PC-9 (cell line): ENCODE data around the gene PDE11A. TPM values are rescaled to one million over a fixed set of nuclear protein-coding genes. Genes with fewer than 3 reads are reported as not detected.
A peak's percentile ranks its signal among the peaks of the same experiment; 100 is the strongest.

Experiments
- BruUV-seq: library from RNA; stranded (reverse); fragments of 400-500 nt; replicated peaks from 2 replicates; lab custom pipeline; 2021; lab: Mats Ljungman, UMichigan
- CTCF ChIA-PET: fragments of 300-600 bp; sonication (Branson Sonifier 250); formaldehyde crosslinking; loops from one replicate; lab custom pipeline; 2022; ENCODE audit warnings: antibody characterized with exemption; lab: Charles Lee
- POLR2A ChIA-PET: fragments of 300-600 bp; sonication (Branson Sonifier 250); formaldehyde crosslinking; loops from one replicate; lab custom pipeline; 2022; ENCODE audit warnings: antibody characterized with exemption; ENCODE audit not compliant: unreplicated experiment; lab: Charles Lee
- DNase-seq, 2 experiments: peaks; one replicate each; pipeline versions ENCODE4 v3.0.0 to v3.0.0-alpha.2; 2015 to 2022; ENCODE audit warnings: mixed read lengths in 1 of 2
- H2AFZ ChIP-seq: fragments of 200-600 bp; sonication (generic); 2 replicates; pipeline ENCODE4 v1.8.1; 2017; ENCODE audit warnings: antibody characterized with exemption
- H3F3A ChIP-seq: fragments of 200-600 bp; sonication (generic); 2 replicates; pipeline ENCODE4 v1.8.1; 2017; ENCODE audit warnings: antibody characterized with exemption, mild to moderate bottlenecking, low read depth; ENCODE audit not compliant: insufficient read depth
- H3K27ac ChIP-seq: fragments of 200-600 bp; sonication (generic); 2 replicates; pipeline ENCODE4 v1.6.1; 2016; ENCODE audit warnings: mixed run types
- H3K27me3 ChIP-seq: fragments of 200-600 bp; sonication (generic); 2 replicates; pipeline ENCODE4 v1.6.1; 2016; ENCODE audit warnings: low read depth, mixed run types; ENCODE audit not compliant: insufficient read depth
- H3K36me3 ChIP-seq: fragments of 200-600 bp; sonication (generic); 2 replicates; pipeline ENCODE4 v1.6.1; 2016; ENCODE audit warnings: low read depth, mixed run types
- H3K4me1 ChIP-seq: fragments of 200-600 bp; sonication (generic); replicated peaks from 2 replicates; pipeline ENCODE4 v1.6.1; 2016; ENCODE audit warnings: mixed run types; ENCODE audit not compliant: insufficient read depth
- H3K4me2 ChIP-seq: fragments of 200-600 bp; sonication (generic); 2 replicates; pipeline ENCODE4 v1.6.1; 2017; ENCODE audit warnings: mixed run types
- H3K4me3 ChIP-seq: fragments of 200-600 bp; sonication (generic); 2 replicates; pipeline ENCODE4 v1.6.1; 2016; ENCODE audit warnings: mixed run types
- H3K79me2 ChIP-seq: fragments of 200-600 bp; sonication (generic); 2 replicates; pipeline ENCODE4 v1.6.1; 2017; ENCODE audit warnings: low read depth, mixed run types
- H3K9me2 ChIP-seq: fragments of 200-600 bp; sonication (generic); 2 replicates; pipeline ENCODE4 v1.8.1; 2017; ENCODE audit warnings: mild to moderate bottlenecking; ENCODE audit not compliant: insufficient read depth
- H3K9me3 ChIP-seq: fragments of 200-600 bp; sonication (generic); 2 replicates; pipeline ENCODE4 v1.8.1; 2016; ENCODE audit warnings: low read depth; ENCODE audit not compliant: insufficient read depth
- H4K20me1 ChIP-seq: fragments of 200-600 bp; sonication (generic); 2 replicates; pipeline ENCODE4 v1.8.1; 2017; ENCODE audit not compliant: insufficient read depth
- EZH2 ChIP-seq: fragments of 200-600 bp; sonication (generic); IDR thresholded peaks from 2 replicates; pipeline ENCODE4 v1.8.0; 2017; ENCODE audit warnings: antibody characterized with exemption, low read depth
- intact Hi-C: fragments of 100-400 bp; cut with micrococcal nuclease; formaldehyde crosslinking; loops from one replicate; pipeline ENCODE4 v1.10.0; 2022; ENCODE audit not compliant: unreplicated experiment
- total RNA-seq: library from RNA; stranded (reverse); gene quantifications from 2 replicates; pipeline ENCODE4 v1.2.3, GENCODE V29; 2021
- TF ChIP-seq, protein P1 (sequence below): fragments of 200-600 bp; sonication (generic); conservative IDR thresholded peaks from 2 replicates; pipeline ENCODE4 v1.6.1; 2017; ENCODE audit warnings: mixed run types, antibody characterized with exemption, mild to moderate bottlenecking, moderate library complexity

PDE11A gene
- total RNA-seq, 1 experiment from 2014 or later, result 1.4 TPM

DNA sequence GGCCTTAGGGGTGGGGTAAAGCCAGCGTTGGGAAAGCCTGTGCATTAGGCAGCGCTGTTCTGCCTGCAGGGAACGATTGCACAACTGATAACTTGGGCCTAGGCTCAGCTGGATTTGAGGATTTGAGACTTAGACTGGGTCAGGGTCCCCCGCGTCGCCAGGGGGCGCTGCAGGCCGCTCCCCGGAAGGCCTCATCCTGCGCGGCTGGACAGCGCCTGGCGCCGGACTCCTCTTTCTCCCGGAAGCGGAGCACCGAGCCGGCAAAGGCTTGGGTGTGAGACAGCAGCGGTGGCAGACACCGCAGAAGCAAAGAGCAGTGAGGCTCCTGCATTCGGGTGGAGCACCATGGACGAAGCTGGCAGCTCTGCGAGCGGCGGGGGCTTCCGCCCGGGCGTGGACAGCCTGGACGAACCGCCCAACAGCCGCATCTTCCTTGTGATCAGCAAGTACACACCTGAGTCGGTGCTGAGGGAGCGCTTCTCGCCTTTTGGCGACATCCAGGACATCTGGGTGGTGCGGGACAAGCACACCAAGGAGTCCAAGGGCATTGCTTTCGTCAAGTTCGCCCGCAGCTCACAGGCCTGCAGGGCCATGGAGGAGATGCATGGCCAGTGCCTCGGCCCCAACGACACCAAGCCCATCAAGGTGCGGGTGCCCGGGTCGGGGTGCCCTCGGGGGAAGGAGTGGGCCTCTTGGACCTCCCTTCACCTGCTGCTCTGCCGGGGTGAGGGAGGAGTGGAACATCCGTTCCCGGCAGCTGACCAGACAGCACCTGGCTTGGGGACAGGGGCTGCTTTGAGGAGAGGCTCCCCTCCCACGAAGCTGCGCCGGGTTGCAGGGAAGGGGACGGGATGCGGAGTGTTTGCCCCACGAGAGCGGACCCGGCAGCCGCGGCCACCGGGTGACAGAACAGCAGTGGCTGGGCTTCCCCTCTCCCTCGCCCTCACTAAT, 39.9 kb upstream of the PDE11A start, which contains the start of gene RBM45:
TSS of gene RBM45 (plus strand) at position 236 of the 951 bp plus-strand sequence. CDS start at position 346, 110 bp downstream.
- POLR2A ChIA-PET, result interaction anchor here (0.7 kb wide), 2 partner anchors 131 to 589 kb away, joined by 3 to 5 read pairs; no protein-coding TSS in a partner anchor
- CTCF ChIA-PET, result interaction anchor here (0.5 to 4.1 kb wide), 9 partner anchors 18 to 316 kb away, joined by 3 to 19 read pairs (median 3); no protein-coding TSS in a partner anchor
- H3K9me2 ChIP-seq, result no peaks in the 10 kb centered on the region
- peaks cover 15% of the 10 kb centered on the region for H3K4me1 ChIP-seq
- peak within 1 kb of the TSS; percentile 98 for H2AFZ ChIP-seq
- no peaks in the 10 kb centered on the region for H4K20me1 ChIP-seq
- H3K27ac ChIP-seq, result no peak within 1 kb of the TSS; the same call in 1 of the 2 replicates
- peak within 1 kb of the TSS; percentile 74 for H3K4me2 ChIP-seq
- H3K4me3 ChIP-seq, result peak within 1 kb of the TSS; percentile 77
- peak; percentile 92 to 96 for DNase-seq
- no peaks in the 10 kb centered on the region for H3K27me3 ChIP-seq
- H3K9me3 ChIP-seq, result no peaks in the 10 kb centered on the region
- TF ChIP-seq EZH2, result no peak
- TF ChIP-seq, protein P1, sequence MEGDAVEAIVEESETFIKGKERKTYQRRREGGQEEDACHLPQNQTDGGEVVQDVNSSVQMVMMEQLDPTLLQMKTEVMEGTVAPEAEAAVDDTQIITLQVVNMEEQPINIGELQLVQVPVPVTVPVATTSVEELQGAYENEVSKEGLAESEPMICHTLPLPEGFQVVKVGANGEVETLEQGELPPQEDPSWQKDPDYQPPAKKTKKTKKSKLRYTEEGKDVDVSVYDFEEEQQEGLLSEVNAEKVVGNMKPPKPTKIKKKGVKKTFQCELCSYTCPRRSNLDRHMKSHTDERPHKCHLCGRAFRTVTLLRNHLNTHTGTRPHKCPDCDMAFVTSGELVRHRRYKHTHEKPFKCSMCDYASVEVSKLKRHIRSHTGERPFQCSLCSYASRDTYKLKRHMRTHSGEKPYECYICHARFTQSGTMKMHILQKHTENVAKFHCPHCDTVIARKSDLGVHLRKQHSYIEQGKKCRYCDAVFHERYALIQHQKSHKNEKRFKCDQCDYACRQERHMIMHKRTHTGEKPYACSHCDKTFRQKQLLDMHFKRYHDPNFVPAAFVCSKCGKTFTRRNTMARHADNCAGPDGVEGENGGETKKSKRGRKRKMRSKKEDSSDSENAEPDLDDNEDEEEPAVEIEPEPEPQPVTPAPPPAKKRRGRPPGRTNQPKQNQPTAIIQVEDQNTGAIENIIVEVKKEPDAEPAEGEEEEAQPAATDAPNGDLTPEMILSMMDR, result peak; percentile 100
- peaks cover 8% of the 10 kb centered on the region; the same call in 1 of the 2 replicates for H3K79me2 ChIP-seq
- intact Hi-C loops, result loop anchor here (1.0 to 10.0 kb wide), 13 partner anchors 40 to 800 kb away; partner anchors contain the start of genes OSBPL6 and PDE11A
- no peaks in the 10 kb centered on the region for H3K36me3 ChIP-seq
- TSS peak; percentile 44 for BruUV-seq
- H3F3A ChIP-seq, result no peaks in the 10 kb centered on the region

DNA sequence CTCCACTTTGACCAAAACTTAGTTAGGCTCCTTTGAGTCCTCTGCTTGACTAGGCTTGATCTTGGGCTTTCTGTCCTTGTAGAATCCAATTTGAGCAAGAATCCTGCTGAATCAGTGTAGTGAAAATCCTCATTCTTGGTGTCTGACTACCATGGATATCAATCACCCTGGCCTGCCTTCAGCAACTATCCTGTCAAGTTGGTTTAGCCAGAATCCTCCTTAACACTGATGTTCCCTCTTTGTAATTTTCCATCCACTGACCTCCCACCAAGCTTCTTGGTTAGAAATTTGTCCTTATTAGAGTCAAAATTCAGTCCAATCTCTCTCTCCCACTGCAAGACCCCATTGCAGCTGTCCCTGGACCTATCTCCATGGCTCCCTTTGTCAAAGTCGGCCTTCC, 39.2 kb upstream of the PDE11A start:
- TF ChIP-seq EZH2, result no peak
- TF ChIP-seq, protein P1, result no peak
- Histone ChIP-seq H3K4me1 (peaks cover 15% of the 10 kb centered on the region), H3K27me3 (no peaks in the 10 kb centered on the region), H3K9me3 (no peaks in the 10 kb centered on the region), H3K4me3 (peak overlapping the region; percentile 77; the same call in 1 of the 2 replicates), H3F3A (no peaks in the 10 kb centered on the region), H3K36me3 (no peaks in the 10 kb centered on the region), H2AFZ (peak overlapping the region; percentile 98), H3K4me2 (peak overlapping the region; percentile 74), H3K9me2 (no peaks in the 10 kb centered on the region), H3K79me2 (peaks cover 8% of the 10 kb centered on the region; the same call in 1 of the 2 replicates), H4K20me1 (no peaks in the 10 kb centered on the region), H3K27ac (no peak overlapping the region)
- ChIA-PET POLR2A (no interaction called here), CTCF (interaction anchor here (0.5 to 4.1 kb wide), 7 partner anchors 18 to 706 kb away, joined by 3 to 19 read pairs (median 3); no protein-coding TSS in a partner anchor)
- intact Hi-C loops, result loop anchor here (1.0 to 10.0 kb wide), 13 partner anchors 39 to 801 kb away; partner anchors contain the start of genes OSBPL6 and PDE11A
- BruUV-seq, result no TSS peak
- DNase-seq, result no peak

DNA sequence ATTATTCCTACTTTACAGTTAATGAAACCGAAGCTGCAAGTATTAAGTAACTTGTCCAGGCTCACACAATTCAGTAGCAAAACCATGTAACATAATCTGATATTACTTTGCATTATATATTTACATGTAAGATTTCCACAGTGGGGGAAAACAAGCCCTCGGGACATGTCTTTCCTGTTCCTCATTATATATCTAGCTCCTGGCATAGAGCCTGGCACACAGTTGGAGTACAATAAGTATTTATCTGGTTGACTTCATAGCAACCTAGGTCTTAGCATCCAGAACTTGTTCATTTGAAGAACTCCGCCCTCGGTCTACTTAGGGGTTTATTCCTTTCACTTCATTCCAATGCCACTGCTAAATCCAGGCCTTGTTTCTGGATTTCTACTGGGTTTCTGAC, 38.1 kb upstream of the PDE11A start:
- no peak for TF ChIP-seq EZH2
- TF ChIP-seq, protein P1, result no peak
- POLR2A ChIA-PET, result no interaction called here
- H2AFZ ChIP-seq, result no peak overlapping the region

More for the DNA sequence above, 38.1 kb upstream of the PDE11A start:
- Histone ChIP-seq H3F3A (peaks cover 7% of the 10 kb centered on the region; the same call in 1 of the 2 replicates), H3K4me2 (no peak overlapping the region), H3K79me2 (peaks cover 8% of the 10 kb centered on the region; the same call in 1 of the 2 replicates), H3K36me3 (no peaks in the 10 kb centered on the region), H4K20me1 (no peaks in the 10 kb centered on the region), H3K4me1 (peaks cover 23% of the 10 kb centered on the region), H3K9me3 (no peaks in the 10 kb centered on the region), H3K27ac (no peak overlapping the region), H3K4me3 (no peak overlapping the region), H3K9me2 (no peaks in the 10 kb centered on the region), H3K27me3 (no peaks in the 10 kb centered on the region)
- no TSS peak for BruUV-seq
- intact Hi-C loops, result loop anchor here (5.0 to 10.0 kb wide), 7 partner anchors 172 to 802 kb away; no protein-coding TSS in a partner anchor
- no peak for DNase-seq
- CTCF ChIA-PET, result interaction anchor here (0.6 to 4.1 kb wide), 3 partner anchors 285 to 309 kb away, joined by 3 to 19 read pairs (median 4); no protein-coding TSS in a partner anchor
